Heart left ventricle (tissue), 16 donors: ENCODE data around the gene OTOP1. TPM values are rescaled to one million over a fixed set of nuclear protein-coding genes. Genes with fewer than 3 reads are reported as not detected.
"Not testable (repeated sequence)": the region's sequence is repeated elsewhere in the genome, so short reads cannot be mapped to it uniquely, and the experiment has no call there.

ENCODE experiments used
- ATAC-seq, 4 donors: fragments of 200-7000 bp; cut with Tn5 transposase; one replicate each; pipeline ENCODE4 v1.9.1; 2020 to 2022; ENCODE audit warnings: moderate library complexity in 4 of 4, mild to moderate bottlenecking in 3 of 4, moderate number of reproducible peaks in 1 of 4
- DNase-seq, 5 donors: peaks; one replicate each; pipeline ENCODE4 v3.0.0-alpha.2; 2020
- H3K27ac ChIP-seq, 12 donors: fragments of 200-600 bp; sonication (generic) in 4 of 12; one replicate each; pipeline versions ENCODE4 v1.5.0 to v1.8.0; 2016 to 2022; ENCODE audit warnings: mild to moderate bottlenecking in 2 of 12
- H3K27me3 ChIP-seq, 9 donors: fragments of 200-600 bp; sonication (generic) in 2 of 9; one replicate each; pipeline versions ENCODE4 v1.5.1 to v1.8.0; 2016 to 2022; ENCODE audit warnings: mild to moderate bottlenecking in 3 of 9
- H3K36me3 ChIP-seq, 9 donors: fragments of 200-600 bp; sonication (generic) in 2 of 9; one replicate each; pipeline versions ENCODE4 v1.5.0 to v1.8.0; 2018 to 2022; ENCODE audit warnings: mild to moderate bottlenecking in 2 of 9
- H3K4me1 ChIP-seq, 12 donors: fragments of 200-600 bp; sonication (generic) in 4 of 12; one replicate each; pipeline versions ENCODE4 v1.5.0 to v1.8.0; 2016 to 2022; ENCODE audit warnings: mild to moderate bottlenecking in 3 of 12
- H3K4me3 ChIP-seq, 12 donors: fragments of 200-600 bp; sonication (generic) in 4 of 12; one replicate each; pipeline versions ENCODE4 v1.5.0 to v1.8.0; 2017 to 2022; ENCODE audit warnings: mild to moderate bottlenecking in 9 of 12, moderate library complexity in 4 of 12
- H3K9me3 ChIP-seq, 12 donors: fragments of 200-600 bp; sonication (generic) in 4 of 12; one replicate each; pipeline versions ENCODE4 v1.5.0 to v1.8.0; 2016 to 2022; ENCODE audit warnings: mild to moderate bottlenecking in 1 of 12
- POLR2A ChIP-seq, 2 donors: fragments of 450-650 bp; IDR thresholded peaks; one replicate each; pipeline ENCODE4 v1.6.1; 2017; ENCODE audit warnings: antibody characterized with exemption in 2 of 2, mild to moderate bottlenecking in 2 of 2, moderate library complexity in 2 of 2
- WGBS, 4 donors: extraction: QIAGEN DNeasy Blood & Tissue Kit in 2 of 4; methylation state at CpG; one replicate each; pipeline versions ENCODE4 v1.1.5 to v1.1.7; 2013 to 2018; 5-methylcytosine and 5-hydroxymethylcytosine counted together
- intact Hi-C, 10 donors: fragments of 100-400 bp; cut with DNase I; formaldehyde crosslinking; loops; one replicate each; pipeline versions ENCODE4 v1.11.1 to v1.14.2; 2022
- polyA plus RNA-seq, 2 donors: library from polyadenylated mRNA; stranded (reverse); fragments of 200-250 nt; gene quantifications; one replicate each; pipeline ENCODE4 v1.2.3, GENCODE V29; 2013
- total RNA-seq, 9 donors: library from RNA; depleted of rRNA in 2 of 9; stranded (reverse); fragments of >200 nt in 2 of 9; fragmentation: NEBNext Ultra II Directional in 3 of 9; extraction: Animal tissue kit (Norgen Biotek cat#: 25700) in 3 of 9; gene quantifications; one replicate each; pipeline versions ENCODE4 v1.1.0 to v1.2.4, GENCODE V29; 2016 to 2023
- TF ChIP-seq, protein P1 (sequence below), 12 donors: fragments of 200-600 bp; sonication (generic) in 4 of 12; IDR thresholded peaks; one replicate each; pipeline versions ENCODE4 v1.5.0 to v1.8.0; 2018 to 2022; ENCODE audit warnings: antibody characterized with exemption in 12 of 12, mild to moderate bottlenecking in 5 of 12
- donor health status: ischemic (EF 13 %, LVEDD 7.1; RV severe dilation, severe dysfunction).
- donor health status: healthy with polysubstance abuse.
- donor health status: DM: no; HTN: yes; CAD: no.
- donor health status: DM: no; HTN: no; CAD: no.
- donor health status: ischemic (EF 25% LVEDD 6.9; RV normal size, moderate dysfunction).
- donor health status: ischemic (EF 25% LVEDD 5.7; RV mildly dilated, moderate dysfunction).
- donor health status: healthy.
- donor health status: DM: yes; HTN: yes; CAD: no.
- donor health status: ischemic (EF 35%, LVEDD 5.7; RV mildly dilated, moderate dysfunction).
- donor health status: nonischemic (EF 11% LVEDD 7.7; RV severe dilation, severe dysfunction).
- donor health status: DM: yes; HTN: yes; CAD: no.
- donor health status: PGD.
- donor health status: ischemic (EF 29% LVEDD 5.4; RV normal size, mild dysfunction).
- donor health status: nonischemic (EF 23%, LVEDD 6.1; RV moderate dilation, normal function).

Gene OTOP1
- total and polyA plus RNA-seq, 11 donors: not detected

DNA sequence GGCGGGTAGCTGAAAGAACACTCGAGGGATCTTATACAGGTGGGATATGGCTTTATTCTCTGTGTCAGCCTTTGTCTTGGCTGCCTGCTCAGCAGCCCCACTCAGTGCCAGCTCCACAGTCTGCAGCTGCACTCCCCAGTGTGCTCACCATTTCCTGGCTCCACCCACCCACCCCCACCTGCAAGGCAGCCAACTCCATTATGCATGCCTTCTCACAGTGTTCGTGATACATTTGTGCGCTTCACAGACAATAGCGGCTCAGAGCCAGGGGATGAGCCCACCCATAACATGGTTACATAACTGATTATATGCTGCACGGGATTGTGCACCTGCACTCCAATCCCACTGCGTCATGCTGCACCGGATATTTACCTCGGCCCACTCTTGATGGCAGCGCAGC lies 30.1 kb upstream of the OTOP1 start:
- Histone ChIP-seq H3K4me3 (no peak overlapping the region), H3K36me3 (no peaks in the 10 kb centered on the region), H3K27me3 (no peaks in the 10 kb centered on the region), H3K27ac (no peak overlapping the region), H3K9me3 (no peaks in the 10 kb centered on the region), H3K4me1 (peaks cover 0 to 20% (median 0%) of the 10 kb centered on the region in 12 donors)
- TF ChIP-seq POLR2A (IDR thresholded peaks at IDR 0.05): no peak
- TF ChIP-seq, protein P1, sequence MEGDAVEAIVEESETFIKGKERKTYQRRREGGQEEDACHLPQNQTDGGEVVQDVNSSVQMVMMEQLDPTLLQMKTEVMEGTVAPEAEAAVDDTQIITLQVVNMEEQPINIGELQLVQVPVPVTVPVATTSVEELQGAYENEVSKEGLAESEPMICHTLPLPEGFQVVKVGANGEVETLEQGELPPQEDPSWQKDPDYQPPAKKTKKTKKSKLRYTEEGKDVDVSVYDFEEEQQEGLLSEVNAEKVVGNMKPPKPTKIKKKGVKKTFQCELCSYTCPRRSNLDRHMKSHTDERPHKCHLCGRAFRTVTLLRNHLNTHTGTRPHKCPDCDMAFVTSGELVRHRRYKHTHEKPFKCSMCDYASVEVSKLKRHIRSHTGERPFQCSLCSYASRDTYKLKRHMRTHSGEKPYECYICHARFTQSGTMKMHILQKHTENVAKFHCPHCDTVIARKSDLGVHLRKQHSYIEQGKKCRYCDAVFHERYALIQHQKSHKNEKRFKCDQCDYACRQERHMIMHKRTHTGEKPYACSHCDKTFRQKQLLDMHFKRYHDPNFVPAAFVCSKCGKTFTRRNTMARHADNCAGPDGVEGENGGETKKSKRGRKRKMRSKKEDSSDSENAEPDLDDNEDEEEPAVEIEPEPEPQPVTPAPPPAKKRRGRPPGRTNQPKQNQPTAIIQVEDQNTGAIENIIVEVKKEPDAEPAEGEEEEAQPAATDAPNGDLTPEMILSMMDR (IDR thresholded peaks at IDR 0.05): no peak
- WGBS, 4 donors: 54 to 69% (median 59%) methylated on average over 9 to 10 of the region's 10 CpGs
- intact Hi-C loops: loop anchor here in 2 of 10 donors (2.0 to 10.0 kb wide), 2 partner anchors 78 to 168 kb away; no protein-coding TSS in a partner anchor
- ATAC-seq (peak in 2 of 4 donors; percentile 33 to 86), DNase-seq (peak in 1 of 5 donors; percentile 38)

DNA sequence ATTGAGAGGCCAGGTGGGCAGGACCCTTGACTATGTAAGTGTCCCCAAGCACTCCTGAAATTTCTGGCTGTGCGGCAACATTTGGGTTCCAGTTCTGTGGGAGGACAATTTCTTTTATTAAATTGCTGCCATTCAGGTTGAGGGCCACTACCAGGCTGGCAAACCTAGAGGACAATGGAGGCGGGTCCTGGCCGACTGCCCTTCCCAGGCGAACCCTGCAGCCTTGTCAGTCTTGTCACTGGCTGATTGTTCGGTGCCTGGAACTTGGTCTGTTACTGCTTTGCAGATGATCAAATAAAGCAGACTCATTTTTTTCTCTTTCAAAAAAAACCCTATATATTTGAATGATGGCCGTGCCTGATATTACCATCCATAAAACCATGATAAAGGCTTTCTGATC lies 27.9 kb upstream of the OTOP1 start:
- no peak for DNase-seq
- intact Hi-C loops: loop anchor here in 5 of 10 donors (5.0 to 10.0 kb wide), 5 partner anchors 33 to 173 kb away; no protein-coding TSS in a partner anchor
- H3K4me1 ChIP-seq: peaks cover 0 to 10% (median 0%) of the 10 kb centered on the region in 12 donors
- no peaks in the 10 kb centered on the region for H3K27me3 ChIP-seq
- H3K36me3 ChIP-seq: no peaks in the 10 kb centered on the region
- ATAC-seq: no peak
- WGBS, 4 donors: 67 to 82% (median 76%) methylated on average over 6 of the region's 6 CpGs
- no peak overlapping the region for H3K27ac ChIP-seq
- TF ChIP-seq, protein P1 (IDR thresholded peaks at IDR 0.05): no peak
- no peak for TF ChIP-seq POLR2A (IDR thresholded peaks at IDR 0.05)
- no peak overlapping the region for H3K4me3 ChIP-seq
- H3K9me3 ChIP-seq: no peaks in the 10 kb centered on the region

DNA sequence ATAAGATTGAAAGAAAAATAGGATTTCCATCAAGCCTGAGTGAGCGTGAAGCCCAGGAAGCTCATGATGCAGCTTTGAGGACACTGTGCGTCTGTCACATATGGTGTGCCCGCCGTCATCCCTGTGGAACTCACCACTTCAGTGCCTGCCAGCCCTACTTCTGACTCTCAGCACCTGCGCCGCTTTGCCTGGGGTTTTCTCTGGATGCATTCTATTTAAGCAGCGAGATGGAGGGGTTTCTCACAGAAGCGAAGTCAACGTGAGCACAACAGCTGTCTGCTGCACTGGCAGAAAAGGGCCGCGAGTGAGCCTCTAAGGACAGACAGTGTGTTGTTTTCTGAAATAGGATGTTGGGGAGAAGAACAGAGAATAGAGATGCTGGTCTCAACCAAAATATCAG lies 27.5 kb upstream of the OTOP1 start:
- intact Hi-C loops: loop anchor here in 5 of 10 donors (5.0 to 10.0 kb wide), 5 partner anchors 33 to 173 kb away; no protein-coding TSS in a partner anchor
- no peak overlapping the region for H3K27ac ChIP-seq
- no peaks in the 10 kb centered on the region for H3K9me3 ChIP-seq
- no peaks in the 10 kb centered on the region for H3K27me3 ChIP-seq
- H3K4me1 ChIP-seq: peaks cover 0 to 6% (median under 1%) of the 10 kb centered on the region in 12 donors
- no peaks in the 10 kb centered on the region for H3K36me3 ChIP-seq
- WGBS, 4 donors: 80 to 87% (median 84%) methylated on average over 11 of the region's 11 CpGs
- no peak for DNase-seq
- H3K4me3 ChIP-seq: no peak overlapping the region
- no peak for ATAC-seq
- no peak for TF ChIP-seq POLR2A (IDR thresholded peaks at IDR 0.05)
- TF ChIP-seq, protein P1 (IDR thresholded peaks at IDR 0.05): no peak

DNA sequence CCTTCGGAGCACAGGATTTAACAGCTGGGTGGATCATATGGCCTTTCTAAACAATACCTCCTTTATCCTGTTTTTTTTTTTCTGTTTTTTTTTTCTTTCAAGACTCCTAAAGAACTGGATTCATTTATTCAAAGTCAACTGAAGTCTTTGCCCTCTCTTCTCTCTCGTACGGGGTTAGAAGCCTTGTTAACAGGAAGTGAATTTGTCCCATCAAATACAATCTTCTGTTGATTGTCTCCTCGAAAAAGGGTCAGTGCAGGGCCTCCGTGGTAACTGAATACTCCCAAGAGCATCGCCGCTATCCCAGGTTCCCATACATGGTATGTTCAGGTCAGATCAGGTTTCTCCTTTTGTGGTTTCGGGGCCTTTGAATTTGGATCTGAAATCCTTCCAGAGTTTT lies 23.1 kb upstream of the OTOP1 start:
- intact Hi-C loops: loop anchor here in 8 of 10 donors (2.0 to 10.0 kb wide), 8 partner anchors 37 to 177 kb away; partner anchors contain the start of genes LYAR (in 2 of the 8) and ZBTB49 (in 2 of the 8)
- Histone ChIP-seq H3K4me3 (no peak overlapping the region), H3K36me3 (peaks cover 0 to 15% (median 10%) of the 10 kb centered on the region in 9 donors), H3K27me3 (no peaks in the 10 kb centered on the region), H3K27ac (no peak overlapping the region), H3K9me3 (no peaks in the 10 kb centered on the region), H3K4me1 (peaks cover 0 to 28% (median 19%) of the 10 kb centered on the region in 12 donors)
- 80 to 87% (median 85%) methylated on average over 8 of the region's 8 CpGs for WGBS, 4 donors
- ATAC-seq (no peak), DNase-seq (no peak)
- TF ChIP-seq, protein P1 (IDR thresholded peaks at IDR 0.05): no peak
- no peak for TF ChIP-seq POLR2A (IDR thresholded peaks at IDR 0.05)

DNA sequence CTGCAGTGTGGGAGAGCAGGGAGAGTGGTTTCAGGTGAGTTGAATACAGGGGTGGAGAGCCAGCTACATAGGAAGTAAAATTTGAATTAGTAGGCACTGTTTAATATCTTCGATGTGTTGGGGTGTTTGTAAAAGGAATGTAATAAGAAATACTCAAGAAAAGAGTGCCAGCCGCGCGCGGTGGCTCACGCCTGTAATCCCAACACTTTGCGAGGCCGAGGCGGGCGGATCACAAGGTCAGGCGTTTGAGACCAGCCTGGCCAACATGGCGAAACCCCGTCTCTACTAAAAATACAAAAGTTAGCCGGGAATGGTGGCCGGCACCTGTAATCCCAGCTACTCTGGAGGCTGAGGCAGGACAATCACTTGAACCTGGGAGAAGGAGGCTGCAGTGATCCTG lies 22.6 kb upstream of the OTOP1 start:
- Histone ChIP-seq H3K27ac (peak overlapping the region in 4 of 12 donors; percentile 87 to 95 (median 91)), H3K36me3 (peaks cover 0 to 20% (median 16%) of the 10 kb centered on the region in 9 donors), H3K4me1 (peaks cover 0 to 28% (median 19%) of the 10 kb centered on the region in 12 donors), H3K4me3 (peak overlapping the region in 1 of 12 donors; percentile 74)
- DNase-seq, ATAC-seq, H3K9me3 ChIP-seq, H3K27me3 ChIP-seq: not testable (repeated sequence)
- 94 to 95% (median 95%) methylated on average over 15 of the region's 15 CpGs for WGBS, 4 donors
- intact Hi-C loops: loop anchor here in 4 of 10 donors (2.0 to 5.0 kb wide), 3 partner anchors 38 to 43 kb away; partner anchors contain the start of genes LYAR (in 2 of the 4) and ZBTB49 (in 2 of the 4)
